Gastrocnemius medialis (tissue), 4 donors: ENCODE results near the gene ARL16.

Source experiments
- POLR2A ChIP-seq, 2 donors: fragments of 450-650 bp; IDR thresholded peaks; one replicate each; pipeline ENCODE4 v1.6.1; 2017; ENCODE audit warnings: antibody characterized with exemption in 2 of 2, mild to moderate bottlenecking in 2 of 2, moderate library complexity in 2 of 2
- TF ChIP-seq, protein P1 (sequence below), 5 experiments: fragments of 450-650 bp in 3 of 5; fragments of 200-600 bp in 2 of 5; sonication (generic) in 2 of 5; IDR thresholded peaks in 4 of 5; conservative IDR thresholded peaks in 1 of 5; 1 replicate in 4 of 5; 2 replicates in 1 of 5; pipeline ENCODE4 v1.5.1; 2016 to 2019; ENCODE audit warnings: antibody characterized with exemption in 5 of 5, mild to moderate bottlenecking in 3 of 5, moderate library complexity in 3 of 5

DNA sequence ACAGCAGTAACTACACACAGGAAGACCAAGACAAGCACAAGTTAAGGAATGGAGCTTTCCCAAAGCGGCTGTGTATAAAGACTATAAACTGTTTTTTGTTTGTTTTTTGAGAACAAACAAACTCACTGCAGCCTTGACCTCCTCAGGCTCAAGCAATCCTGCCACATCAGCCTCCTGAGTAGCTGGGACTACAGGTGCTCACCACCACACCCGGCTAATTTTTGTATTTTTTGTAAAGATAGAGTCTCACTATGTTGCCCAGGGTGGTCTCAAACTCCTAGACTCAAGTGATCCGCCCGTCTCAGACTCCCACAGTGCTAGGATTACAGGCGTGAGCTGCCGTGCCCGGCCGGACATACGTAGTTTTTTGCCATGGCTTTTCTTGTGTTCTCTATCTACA is 23.2 kb downstream of the ARL16 start:
- TF ChIP-seq, protein P1, sequence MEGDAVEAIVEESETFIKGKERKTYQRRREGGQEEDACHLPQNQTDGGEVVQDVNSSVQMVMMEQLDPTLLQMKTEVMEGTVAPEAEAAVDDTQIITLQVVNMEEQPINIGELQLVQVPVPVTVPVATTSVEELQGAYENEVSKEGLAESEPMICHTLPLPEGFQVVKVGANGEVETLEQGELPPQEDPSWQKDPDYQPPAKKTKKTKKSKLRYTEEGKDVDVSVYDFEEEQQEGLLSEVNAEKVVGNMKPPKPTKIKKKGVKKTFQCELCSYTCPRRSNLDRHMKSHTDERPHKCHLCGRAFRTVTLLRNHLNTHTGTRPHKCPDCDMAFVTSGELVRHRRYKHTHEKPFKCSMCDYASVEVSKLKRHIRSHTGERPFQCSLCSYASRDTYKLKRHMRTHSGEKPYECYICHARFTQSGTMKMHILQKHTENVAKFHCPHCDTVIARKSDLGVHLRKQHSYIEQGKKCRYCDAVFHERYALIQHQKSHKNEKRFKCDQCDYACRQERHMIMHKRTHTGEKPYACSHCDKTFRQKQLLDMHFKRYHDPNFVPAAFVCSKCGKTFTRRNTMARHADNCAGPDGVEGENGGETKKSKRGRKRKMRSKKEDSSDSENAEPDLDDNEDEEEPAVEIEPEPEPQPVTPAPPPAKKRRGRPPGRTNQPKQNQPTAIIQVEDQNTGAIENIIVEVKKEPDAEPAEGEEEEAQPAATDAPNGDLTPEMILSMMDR (IDR thresholded peaks at IDR 0.05 in 4 of 5, conservative IDR thresholded peaks at IDR 0.05 in 1 of 5) = no peak
- no peak for TF ChIP-seq POLR2A (IDR thresholded peaks at IDR 0.05)
